Left cardiac atrium (tissue), 4 donors: ENCODE measurements around the gene PIGZ. TPM values are rescaled to one million over a fixed set of nuclear protein-coding genes. Genes with fewer than 3 reads are reported as not detected.

ENCODE experiments used
- ATAC-seq, 2 donors: fragments of 200-7000 bp; cut with Tn5 transposase; one replicate each; pipeline ENCODE4 v1.9.1; 2020; ENCODE audit warnings: mild to moderate bottlenecking in 2 of 2, moderate library complexity in 2 of 2
- DNase-seq: peaks from one replicate; pipeline ENCODE4 v3.0.0-alpha.2; 2020
- intact Hi-C, 2 donors: fragments of 100-400 bp; cut with DNase I; formaldehyde crosslinking; loops; one replicate each; pipeline versions ENCODE4 v1.14.1 to v1.15.1; 2022 to 2023
- total RNA-seq, 2 donors: library from RNA; stranded (reverse); fragmentation: NEBNext Ultra II Directional; extraction: Animal tissue kit (Norgen Biotek cat#: 25700); gene quantifications; one replicate each; pipeline ENCODE4 v1.2.1, GENCODE V29; 2021
- donor health status: DM: no; HTN: yes; CAD: no.
- donor health status: DM: no; HTN: yes; CAD: no; lungs with severe emphysema.
- donor health status: DM: yes; HTN: yes; CAD: no.
- donor health status: Dilated cardiomyopathy.

Gene PIGZ
- total RNA-seq, 2 donors from 2014 or later, result 4.5 to 4.7 TPM

GRCh38 chr3:196941729-196942225 is 26.9 kb downstream of the PIGZ start:
- intact Hi-C loops, result loop anchor here in 1 of 2 donors (2.0 kb wide), 1 partner anchor 75 kb away; the partner anchor contains the start of gene SENP5
- peak; percentile 51 to 63 for ATAC-seq
- DNase-seq, result peak; percentile 56

DNA sequence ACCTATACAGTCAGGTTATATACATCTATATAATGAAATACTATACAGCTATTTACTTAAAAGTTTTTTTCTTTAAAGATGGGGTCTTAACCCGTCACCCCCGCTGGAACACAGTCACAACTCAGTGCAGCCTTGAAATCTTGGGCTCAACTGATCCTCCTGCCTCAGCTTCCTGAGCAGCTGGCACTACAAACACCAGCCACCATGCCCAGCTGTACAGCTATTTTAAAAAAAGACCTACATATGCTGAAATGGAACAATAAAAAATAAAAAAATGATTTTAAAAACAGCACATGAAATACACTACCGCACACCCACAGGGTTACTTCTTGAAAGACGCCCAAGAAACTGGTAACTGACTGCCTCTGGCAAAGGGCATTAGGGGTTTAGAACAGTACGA is 30.1 kb downstream of the PIGZ start:
- intact Hi-C loops, result no loop called here
- ATAC-seq (no peak), DNase-seq (no peak)

- no peak for DNase-seq
- intact Hi-C loops, result no loop called here
- ATAC-seq, result no peak
Measured at GRCh38 chr3:196938124-196938523, 30.5 kb downstream of the PIGZ start.

DNA sequence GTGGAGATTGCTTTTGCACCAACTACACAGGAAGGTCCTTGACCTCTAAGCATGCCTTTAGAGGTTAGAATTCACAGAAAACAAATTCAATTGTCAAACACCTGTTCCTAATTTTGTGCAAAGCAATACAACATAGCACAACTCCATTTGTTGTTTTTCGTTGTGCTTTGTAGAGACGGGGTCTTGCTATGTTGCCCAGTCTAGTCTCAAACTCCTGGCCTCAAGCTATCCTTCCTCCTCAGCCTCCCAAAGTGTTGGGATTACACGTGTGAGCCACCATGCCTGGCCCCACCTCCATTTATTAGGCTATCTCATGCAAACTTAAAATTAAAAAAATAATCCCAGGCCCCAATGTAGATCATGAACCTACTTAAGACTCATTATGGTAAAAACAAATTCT is 32.3 kb downstream of the PIGZ start:
- intact Hi-C loops, result no loop called here
- DNase-seq, result no peak
- ATAC-seq, result no peak

DNA sequence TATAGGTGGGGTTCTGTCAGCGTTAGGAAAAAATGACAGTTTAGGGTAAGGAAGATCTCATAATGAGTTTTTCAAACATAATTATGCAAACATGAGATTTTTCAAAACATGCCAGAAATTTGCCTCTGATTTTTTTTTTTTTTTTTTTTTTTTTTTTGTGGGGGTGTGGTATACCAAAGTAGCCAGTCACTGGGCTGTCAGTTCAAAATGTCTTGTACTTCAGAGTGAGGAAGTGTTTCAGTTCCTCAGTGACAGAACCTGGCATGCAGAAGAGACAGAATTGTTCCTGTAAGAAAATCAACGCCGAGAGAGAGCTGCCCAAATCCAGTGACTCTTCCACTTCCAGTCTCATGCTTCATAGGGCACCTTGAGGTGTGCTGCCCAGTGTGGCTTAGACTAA is 36.0 kb downstream of the PIGZ start:
- intact Hi-C loops, result no loop called here
- DNase-seq (no peak), ATAC-seq (no peak)

DNA sequence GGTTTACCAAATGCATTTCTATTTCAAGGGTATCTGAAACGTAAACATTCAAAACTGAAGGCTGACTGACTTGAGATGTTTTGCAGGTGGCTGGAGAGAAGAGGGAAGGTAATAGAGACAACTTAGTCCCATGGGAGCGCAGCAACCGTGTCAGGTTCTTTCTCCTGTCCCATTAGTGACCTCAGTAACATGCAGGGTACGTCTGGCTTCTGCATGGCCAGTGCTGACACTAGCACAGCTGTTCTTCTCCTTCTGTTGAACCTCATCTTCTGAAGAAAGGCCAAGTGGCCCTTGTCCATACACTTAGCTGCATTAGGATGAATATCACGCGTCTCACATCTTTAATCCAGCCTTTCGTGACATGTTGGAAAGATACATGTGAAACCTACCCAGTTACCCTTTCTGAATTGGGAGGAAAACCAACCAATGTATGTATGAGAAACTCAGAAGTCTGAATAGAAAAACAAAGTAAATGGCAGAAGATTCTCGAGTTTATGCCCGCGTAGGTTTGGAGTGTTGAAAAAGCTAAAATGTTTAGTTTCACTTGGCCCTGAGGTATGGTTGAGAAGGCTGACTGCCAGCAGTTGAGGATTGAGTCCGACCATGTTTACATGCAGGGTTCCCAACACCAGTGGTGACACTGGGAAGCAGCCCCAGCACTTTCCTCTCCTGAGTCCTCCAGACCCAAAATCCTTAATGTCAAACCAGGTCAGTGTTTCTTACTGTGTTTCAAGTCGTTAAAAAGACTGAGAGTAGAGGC is 36.6 kb downstream of the PIGZ start:
- intact Hi-C loops, result no loop called here
- ATAC-seq (no peak), DNase-seq (no peak)

DNA sequence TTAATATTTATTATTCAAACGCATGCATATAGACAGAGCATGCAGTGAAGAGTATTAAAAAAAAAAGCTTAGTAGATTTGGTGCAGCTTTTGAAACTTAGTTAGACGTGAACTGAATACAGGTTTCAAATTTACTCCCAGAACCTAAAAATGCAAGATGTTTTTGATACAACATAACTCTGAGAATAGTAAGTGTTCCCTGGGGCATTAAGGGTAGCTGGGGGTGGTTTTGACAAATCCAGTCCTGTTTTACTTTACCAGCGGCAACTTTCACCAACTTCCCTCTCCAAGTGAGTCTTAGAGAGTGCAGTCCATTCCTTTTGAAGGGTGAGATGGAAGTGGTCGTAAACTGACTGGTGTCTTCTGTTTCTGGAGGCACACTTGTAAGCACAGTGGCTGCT is 37.5 kb downstream of the PIGZ start:
- intact Hi-C loops, result no loop called here
- DNase-seq (no peak), ATAC-seq (no peak)

- intact Hi-C loops, result no loop called here
- ATAC-seq (no peak), DNase-seq (no peak)
Measured at GRCh38 chr3:196927571-196928453, 40.8 kb downstream of the PIGZ start.

DNA sequence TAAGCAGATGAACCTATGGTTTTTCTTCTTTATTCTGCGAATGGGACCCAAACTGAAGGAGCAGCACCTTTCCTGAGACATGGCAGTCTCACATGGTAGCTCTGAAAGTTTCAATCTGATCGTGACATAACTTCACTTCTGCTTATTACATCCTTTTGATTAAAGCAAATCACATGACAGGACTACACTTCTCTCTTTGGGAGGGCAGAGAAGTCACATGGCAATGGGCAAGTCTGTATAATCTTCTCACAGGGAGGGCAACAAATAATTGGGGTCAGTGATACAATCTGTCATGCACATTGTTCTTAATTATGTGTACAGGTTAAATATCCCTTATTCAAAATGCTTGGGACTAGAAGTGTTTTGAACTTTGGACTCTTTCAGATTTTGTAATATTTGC is 47.9 kb downstream of the PIGZ start:
- ATAC-seq, result no peak
- no peak for DNase-seq
- intact Hi-C loops, result no loop called here

GRCh38 chr3:196918968-196919367 is 49.7 kb downstream of the PIGZ start:
- ATAC-seq, result no peak
- intact Hi-C loops, result no loop called here
- DNase-seq, result no peak

- ATAC-seq, result no peak
- intact Hi-C loops, result no loop called here
- no peak for DNase-seq
Measured at GRCh38 chr3:196916995-196917394, 51.6 kb downstream of the PIGZ start.

DNA sequence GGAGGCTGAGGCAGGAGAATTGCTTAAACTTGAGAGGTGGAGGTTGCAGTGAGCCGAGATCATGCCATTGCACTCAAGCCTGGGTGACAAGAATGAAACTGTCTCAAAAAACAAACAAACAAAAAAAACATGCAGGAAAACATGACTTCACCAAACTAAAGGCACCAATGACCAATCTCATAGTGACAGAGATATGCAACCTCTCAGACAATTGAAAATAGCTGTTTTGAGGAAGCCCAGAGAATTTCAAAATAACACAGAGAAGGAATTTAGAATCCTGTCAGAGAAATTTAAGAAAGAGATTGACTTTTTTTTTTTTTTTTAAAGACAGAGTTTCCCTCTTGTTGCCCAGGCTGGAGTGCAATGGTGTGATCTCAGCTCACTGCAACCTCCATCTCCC is 52.4 kb downstream of the PIGZ start:
- ATAC-seq (no peak), DNase-seq (no peak)
- intact Hi-C loops, result no loop called here

DNA sequence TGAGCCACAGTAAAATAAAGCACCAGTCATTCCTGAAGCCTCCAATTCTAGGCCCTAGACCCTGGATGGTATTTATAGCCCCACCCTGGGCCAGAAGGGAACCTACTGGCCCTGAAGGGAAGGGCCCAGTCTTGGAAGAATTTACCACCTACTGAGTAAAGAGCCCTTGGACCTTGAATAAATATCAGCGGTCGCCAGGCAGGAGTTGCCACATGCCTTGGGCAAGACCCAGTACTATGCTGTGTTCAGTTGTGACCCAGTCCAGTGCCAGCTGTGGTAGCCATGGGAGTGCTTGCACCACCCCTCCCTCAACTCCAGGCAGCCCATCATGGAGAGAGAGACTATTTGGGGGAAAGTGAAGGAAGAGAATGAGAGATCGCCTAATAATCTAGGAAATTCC is 53.3 kb downstream of the PIGZ start:
- ATAC-seq (no peak), DNase-seq (no peak)
- intact Hi-C loops, result no loop called here

GRCh38 chr3:196914866-196915265 is 53.8 kb downstream of the PIGZ start:
- intact Hi-C loops, result no loop called here
- DNase-seq (no peak), ATAC-seq (no peak)

GRCh38 chr3:196903740-196904139 is 64.9 kb downstream of the PIGZ start:
- intact Hi-C loops, result no loop called here
- ATAC-seq (no peak), DNase-seq (no peak)

DNA sequence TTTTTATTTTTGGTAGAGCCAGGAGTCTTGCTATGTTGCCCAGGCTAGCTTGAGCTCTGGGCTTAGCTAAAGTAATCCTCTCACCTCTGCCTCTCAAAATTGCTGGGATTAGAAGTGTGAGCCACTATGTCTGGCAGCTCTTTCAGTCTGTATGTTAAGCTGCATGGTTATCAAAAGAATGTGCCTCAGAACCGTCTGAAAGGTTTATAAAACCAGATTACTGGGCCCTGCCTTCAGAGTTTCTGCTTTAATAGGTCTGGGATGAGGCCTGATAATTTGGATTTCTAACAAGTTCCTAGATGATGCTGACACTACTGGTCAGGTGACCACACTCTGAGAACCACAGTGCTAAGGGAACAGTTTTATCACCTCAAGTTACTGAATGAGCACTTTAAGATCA is 66.3 kb downstream of the PIGZ start:
- DNase-seq, result no peak
- intact Hi-C loops, result no loop called here
- ATAC-seq, result no peak

- intact Hi-C loops, result no loop called here
- DNase-seq (no peak), ATAC-seq (no peak)
Measured at GRCh38 chr3:196901768-196902167, 66.9 kb downstream of the PIGZ start.
